ENCODE results near the gene RAB27B. TPM values are rescaled to one million over a fixed set of nuclear protein-coding genes. Genes with fewer than 3 reads are reported as not detected.
"Not testable (repeated sequence)": the region's sequence is repeated elsewhere in the genome, so short reads cannot be mapped to it uniquely, and the experiment has no call there.

The RAB27B gene
- total RNA-seq, 1 donor from 2014 or later = not detected

DNA sequence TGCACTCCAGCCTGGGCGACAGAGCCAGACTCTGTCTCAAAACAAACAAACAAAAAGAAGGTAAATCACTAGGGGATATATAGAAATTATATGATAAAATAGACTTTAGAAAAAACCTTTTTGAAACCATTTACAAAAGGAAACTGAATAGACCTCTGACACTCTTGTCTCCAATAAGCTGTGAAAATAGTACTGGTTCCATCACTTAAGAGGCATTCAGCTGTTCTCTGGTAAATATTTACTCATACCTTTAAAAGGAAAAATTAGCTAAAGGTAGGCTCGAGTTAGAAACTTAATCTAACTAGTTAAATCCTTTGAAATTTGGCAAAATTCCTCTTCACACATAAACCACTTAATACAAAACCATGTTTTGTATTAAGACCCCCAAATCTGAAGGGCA lies 21.4 kb downstream of the RAB27B start:
- TF ChIP-seq, protein P1, sequence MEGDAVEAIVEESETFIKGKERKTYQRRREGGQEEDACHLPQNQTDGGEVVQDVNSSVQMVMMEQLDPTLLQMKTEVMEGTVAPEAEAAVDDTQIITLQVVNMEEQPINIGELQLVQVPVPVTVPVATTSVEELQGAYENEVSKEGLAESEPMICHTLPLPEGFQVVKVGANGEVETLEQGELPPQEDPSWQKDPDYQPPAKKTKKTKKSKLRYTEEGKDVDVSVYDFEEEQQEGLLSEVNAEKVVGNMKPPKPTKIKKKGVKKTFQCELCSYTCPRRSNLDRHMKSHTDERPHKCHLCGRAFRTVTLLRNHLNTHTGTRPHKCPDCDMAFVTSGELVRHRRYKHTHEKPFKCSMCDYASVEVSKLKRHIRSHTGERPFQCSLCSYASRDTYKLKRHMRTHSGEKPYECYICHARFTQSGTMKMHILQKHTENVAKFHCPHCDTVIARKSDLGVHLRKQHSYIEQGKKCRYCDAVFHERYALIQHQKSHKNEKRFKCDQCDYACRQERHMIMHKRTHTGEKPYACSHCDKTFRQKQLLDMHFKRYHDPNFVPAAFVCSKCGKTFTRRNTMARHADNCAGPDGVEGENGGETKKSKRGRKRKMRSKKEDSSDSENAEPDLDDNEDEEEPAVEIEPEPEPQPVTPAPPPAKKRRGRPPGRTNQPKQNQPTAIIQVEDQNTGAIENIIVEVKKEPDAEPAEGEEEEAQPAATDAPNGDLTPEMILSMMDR (IDR thresholded peaks at IDR 0.05; ENCODE audit: partially characterized antibody, unreplicated experiment) = no peak
- no peaks in the 10 kb centered on the region for H3K27me3 Mint-ChIP-seq (ENCODE audit: unreplicated experiment)
- no peak overlapping the region for H3K27ac Mint-ChIP-seq (ENCODE audit: unreplicated experiment)
- no peaks in the 10 kb centered on the region for H3K36me3 Mint-ChIP-seq (ENCODE audit: unreplicated experiment)
- H3K4me1 Mint-ChIP-seq (ENCODE audit: low read depth, unreplicated experiment) = no peaks in the 10 kb centered on the region
- no peaks in the 10 kb centered on the region for H3K9me3 Mint-ChIP-seq (ENCODE audit: unreplicated experiment)
- H3K4me3 Mint-ChIP-seq (ENCODE audit: unreplicated experiment) = no peak overlapping the region
- DNase-seq = no peak

DNA sequence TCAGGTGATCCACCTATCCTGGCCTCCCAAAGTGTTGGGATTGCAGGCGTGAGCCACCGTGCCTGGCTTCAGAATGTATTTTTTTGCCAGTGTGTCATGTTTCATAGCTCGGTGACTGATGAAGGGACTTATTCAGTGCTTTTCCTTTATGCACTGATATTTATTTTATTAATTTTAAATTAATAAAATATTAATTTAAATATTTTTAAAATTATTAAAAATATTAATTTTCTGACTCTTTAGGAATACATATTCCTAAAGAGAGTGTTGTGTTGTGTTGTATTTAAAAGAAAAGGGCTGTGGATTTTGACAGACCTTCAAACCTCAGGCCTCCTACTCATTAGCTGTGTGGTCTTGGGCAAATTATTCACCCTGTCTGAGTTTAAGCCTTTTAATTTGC lies 22.3 kb downstream of the RAB27B start:
- Mint-ChIP-seq H3K4me1 (ENCODE audit: low read depth, unreplicated experiment) (no peaks in the 10 kb centered on the region), H3K27me3 (ENCODE audit: unreplicated experiment) (no peaks in the 10 kb centered on the region)
- TF ChIP-seq, protein P1 (IDR thresholded peaks at IDR 0.05; ENCODE audit: partially characterized antibody, unreplicated experiment) = no peak

DNA sequence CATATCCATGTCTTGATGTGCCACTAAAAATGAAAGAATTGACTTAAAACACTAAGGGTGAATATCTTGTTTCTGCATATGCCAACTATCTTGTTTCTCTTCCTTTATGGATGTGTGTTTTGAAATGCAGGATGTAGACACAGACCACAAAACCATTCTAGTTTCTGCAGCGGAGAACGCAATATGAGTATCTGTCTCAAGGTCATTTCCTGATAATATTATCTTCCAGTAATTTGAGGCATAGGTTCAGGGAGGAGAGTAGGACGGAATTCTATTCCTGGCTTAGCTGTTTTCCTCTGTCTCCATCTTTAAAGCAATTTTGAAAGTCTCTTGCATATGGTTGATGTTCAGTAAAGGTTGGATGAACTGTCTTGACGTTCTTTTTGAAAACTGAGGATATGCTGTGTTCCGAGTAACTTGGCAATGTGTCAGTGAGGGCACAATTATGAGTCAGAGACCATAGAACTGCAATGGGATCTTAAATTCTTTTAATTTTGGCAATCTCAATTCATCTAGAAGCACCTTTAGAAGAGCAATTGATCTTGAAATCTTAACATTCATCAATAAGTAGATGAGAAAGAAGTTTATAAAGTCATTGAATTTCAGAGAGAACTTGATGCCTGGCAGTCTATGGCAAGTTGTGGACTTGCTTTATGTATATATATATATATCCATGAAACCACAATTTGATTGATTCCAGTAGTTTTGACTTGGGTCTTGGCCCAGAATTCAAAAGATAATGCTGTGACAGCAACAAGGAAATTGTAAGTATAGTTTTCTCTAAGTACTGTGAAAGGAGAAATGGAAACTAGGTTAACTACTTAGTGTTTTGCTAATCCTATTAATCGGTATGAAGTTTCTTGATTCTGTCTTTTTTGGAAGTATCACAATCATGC lies 24.8 kb downstream of the RAB27B start:
- no peaks in the 10 kb centered on the region for H3K27me3 Mint-ChIP-seq (ENCODE audit: unreplicated experiment)
- TF ChIP-seq, protein P1 (IDR thresholded peaks at IDR 0.05; ENCODE audit: partially characterized antibody, unreplicated experiment) = no peak
- no peak for DNase-seq
- H3K4me1 Mint-ChIP-seq (ENCODE audit: low read depth, unreplicated experiment) = no peaks in the 10 kb centered on the region
- H3K27ac Mint-ChIP-seq (ENCODE audit: unreplicated experiment) = no peak overlapping the region
- H3K9me3 Mint-ChIP-seq (ENCODE audit: unreplicated experiment) = no peaks in the 10 kb centered on the region
- H3K36me3 Mint-ChIP-seq (ENCODE audit: unreplicated experiment) = no peaks in the 10 kb centered on the region
- H3K4me3 Mint-ChIP-seq (ENCODE audit: unreplicated experiment) = no peak overlapping the region

More for the DNA sequence above, 22.3 kb downstream of the RAB27B start:
- no peaks in the 10 kb centered on the region for H3K36me3 Mint-ChIP-seq (ENCODE audit: unreplicated experiment)
- H3K4me3 Mint-ChIP-seq (ENCODE audit: unreplicated experiment) = no peak overlapping the region
- H3K9me3 Mint-ChIP-seq (ENCODE audit: unreplicated experiment) = no peaks in the 10 kb centered on the region
- no peak overlapping the region for H3K27ac Mint-ChIP-seq (ENCODE audit: unreplicated experiment)
- no peak for DNase-seq

DNA sequence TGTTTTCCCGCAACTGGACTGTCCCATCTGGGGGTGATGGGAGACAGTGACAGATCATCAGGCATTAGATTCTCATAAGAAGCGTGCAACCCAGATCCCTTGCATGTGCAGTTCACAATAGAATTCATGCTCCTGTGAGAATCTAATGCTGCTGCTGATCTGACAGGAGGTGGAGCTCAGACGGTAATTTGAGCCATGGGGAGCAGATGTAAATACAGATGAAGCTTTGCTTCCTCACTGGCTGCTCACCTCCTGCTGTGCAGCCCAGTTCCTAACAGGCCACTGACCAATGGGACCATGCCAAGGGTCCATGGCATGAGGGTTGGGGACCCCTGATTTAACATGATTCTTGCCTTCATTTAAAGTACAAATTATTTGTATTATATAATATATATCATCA lies 26.8 kb downstream of the RAB27B start:
- not testable (repeated sequence) for DNase-seq; H3K4me3 Mint-ChIP-seq (ENCODE audit: unreplicated experiment); H3K4me1 Mint-ChIP-seq (ENCODE audit: low read depth, unreplicated experiment); H3K27ac Mint-ChIP-seq (ENCODE audit: unreplicated experiment); H3K27me3 Mint-ChIP-seq (ENCODE audit: unreplicated experiment); H3K36me3 Mint-ChIP-seq (ENCODE audit: unreplicated experiment); H3K9me3 Mint-ChIP-seq (ENCODE audit: unreplicated experiment)

DNA sequence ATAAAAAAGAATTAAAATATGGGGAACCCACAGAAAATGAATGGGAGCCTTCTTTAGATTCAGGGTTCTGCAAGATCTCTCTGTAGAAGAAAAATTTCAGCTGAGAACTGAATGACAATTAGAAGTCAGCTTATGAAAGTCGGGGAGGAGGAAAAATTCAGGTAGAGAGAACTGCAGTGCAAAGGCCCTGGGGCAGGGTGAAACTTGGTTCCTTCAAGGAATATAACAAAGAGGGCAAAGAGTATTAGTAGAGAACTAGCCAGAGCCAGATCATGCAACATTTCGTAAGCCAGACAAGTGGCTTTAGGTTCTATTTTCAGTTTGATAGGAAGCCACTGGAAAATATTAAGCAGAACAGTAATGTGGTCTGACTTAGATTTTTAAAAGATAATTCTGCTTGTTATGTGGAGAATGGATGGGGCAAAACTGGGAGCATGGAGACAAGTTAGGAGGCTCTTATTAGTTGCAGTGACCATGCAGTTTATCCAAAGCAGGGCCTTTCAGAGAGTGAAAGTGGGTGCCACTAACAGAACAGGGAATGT lies 27.9 kb downstream of the RAB27B start:
- H3K36me3 Mint-ChIP-seq (ENCODE audit: unreplicated experiment) = no peaks in the 10 kb centered on the region
- peaks cover 2% of the 10 kb centered on the region for H3K27me3 Mint-ChIP-seq (ENCODE audit: unreplicated experiment)
- no peak overlapping the region for H3K27ac Mint-ChIP-seq (ENCODE audit: unreplicated experiment)
- TF ChIP-seq, protein P1 (IDR thresholded peaks at IDR 0.05; ENCODE audit: partially characterized antibody, unreplicated experiment) = no peak
- DNase-seq = no peak
- no peak overlapping the region for H3K4me3 Mint-ChIP-seq (ENCODE audit: unreplicated experiment)
- no peaks in the 10 kb centered on the region for H3K4me1 Mint-ChIP-seq (ENCODE audit: low read depth, unreplicated experiment)
- H3K9me3 Mint-ChIP-seq (ENCODE audit: unreplicated experiment) = peaks cover 2% of the 10 kb centered on the region

All from glutamatergic neuron (in vitro differentiated cells).